ENCODE data around the gene WASHC4. TPM values are rescaled to one million over a fixed set of nuclear protein-coding genes. Genes with fewer than 3 reads are reported as not detected.

WASHC4 gene
- total RNA-seq, 2 donors from 2014 or later = 41.2 to 63.6 TPM

GRCh38 chr12:105076913-105077312, 30.6 kb upstream of the WASHC4 start:
- H3K4me3 ChIP-seq = no peak overlapping the region
- H3K4me1 ChIP-seq = peaks cover 37% of the 10 kb centered on the region
- H3K27ac ChIP-seq = no peak overlapping the region
- H3K27me3 ChIP-seq = no peaks in the 10 kb centered on the region
- no peaks in the 10 kb centered on the region for H3K36me3 ChIP-seq (replicated peaks in 1 of 2; ENCODE audit: insufficient read depth in 1 of 2, low read depth in 2 of 2)
- intact Hi-C loops (cut with DNase I) = no loop called here
- no peak for DNase-seq
- no peak for ATAC-seq
- 52% methylated on average over 3 of the region's 3 CpGs for WGBS, 2 donors
- TF ChIP-seq CTCF (IDR thresholded peaks at IDR 0.05) (no peak), POLR2A (IDR thresholded peaks at IDR 0.05) (no peak)
- H3K9me3 ChIP-seq = no peaks in the 10 kb centered on the region

- no peak overlapping the region for H3K27ac ChIP-seq
- peaks cover 37% of the 10 kb centered on the region for H3K4me1 ChIP-seq
- no peak for ATAC-seq
- H3K27me3 ChIP-seq = no peaks in the 10 kb centered on the region
- intact Hi-C loops (cut with DNase I) = no loop called here
- H3K4me3 ChIP-seq = no peak overlapping the region
- DNase-seq = no peak
- TF ChIP-seq CTCF (IDR thresholded peaks at IDR 0.05) = no peak
- no peak for TF ChIP-seq POLR2A (IDR thresholded peaks at IDR 0.05)
- H3K9me3 ChIP-seq = no peaks in the 10 kb centered on the region
- H3K36me3 ChIP-seq (replicated peaks in 1 of 2; ENCODE audit: insufficient read depth in 1 of 2, low read depth in 2 of 2) = no peaks in the 10 kb centered on the region
- 91 to 97% methylated on average over 7 of the region's 7 CpGs for WGBS, 2 donors
These were observed 30.1 kb upstream of the WASHC4 start for GRCh38 chr12:105077435-105077834.

GRCh38 chr12:105078712-105079570, 28.6 kb upstream of the WASHC4 start:
- Histone ChIP-seq H3K4me3 (no peak overlapping the region), H3K36me3 (replicated peaks in 1 of 2; ENCODE audit: insufficient read depth in 1 of 2, low read depth in 2 of 2) (no peaks in the 10 kb centered on the region), H3K27ac (no peak overlapping the region), H3K27me3 (no peaks in the 10 kb centered on the region), H3K9me3 (no peaks in the 10 kb centered on the region), H3K4me1 (peaks cover 42% of the 10 kb centered on the region)
- intact Hi-C loops (cut with DNase I) = no loop called here
- ATAC-seq (no peak), DNase-seq (no peak)
- 72 to 74% methylated on average over 11 of the region's 11 CpGs for WGBS, 2 donors
- TF ChIP-seq CTCF (IDR thresholded peaks at IDR 0.05) = no peak
- TF ChIP-seq POLR2A (IDR thresholded peaks at IDR 0.05) = no peak

GRCh38 chr12:105083031-105083430, 24.5 kb upstream of the WASHC4 start:
- DNase-seq (peak; percentile 18 to 31 (median 22)), ATAC-seq (no peak)
- Histone ChIP-seq H3K27ac (peak overlapping the region; percentile 55 to 87 (median 81)), H3K4me3 (peak overlapping the region; percentile 4 to 80), H3K4me1 (peaks cover 25% of the 10 kb centered on the region), H3K9me3 (no peaks in the 10 kb centered on the region), H3K27me3 (no peaks in the 10 kb centered on the region), H3K36me3 (replicated peaks in 1 of 2; ENCODE audit: insufficient read depth in 1 of 2, low read depth in 2 of 2) (no peaks in the 10 kb centered on the region)
- TF ChIP-seq POLR2A (IDR thresholded peaks at IDR 0.05) (no peak), CTCF (IDR thresholded peaks at IDR 0.05) (no peak)
- 19 to 31% methylated on average over 5 of the region's 5 CpGs for WGBS, 2 donors
- intact Hi-C loops (cut with DNase I) = no loop called here

All from body of pancreas (tissue), 4 donors.